Brain pericyte (primary cell): ENCODE data around the gene L3MBTL4.

Experiments
- DNase-seq: peaks from one replicate; pipeline ENCODE4 v3.0.0-alpha.2; 2012; ENCODE audit warnings: low read depth, low spot score

The L3MBTL4 gene

DNA sequence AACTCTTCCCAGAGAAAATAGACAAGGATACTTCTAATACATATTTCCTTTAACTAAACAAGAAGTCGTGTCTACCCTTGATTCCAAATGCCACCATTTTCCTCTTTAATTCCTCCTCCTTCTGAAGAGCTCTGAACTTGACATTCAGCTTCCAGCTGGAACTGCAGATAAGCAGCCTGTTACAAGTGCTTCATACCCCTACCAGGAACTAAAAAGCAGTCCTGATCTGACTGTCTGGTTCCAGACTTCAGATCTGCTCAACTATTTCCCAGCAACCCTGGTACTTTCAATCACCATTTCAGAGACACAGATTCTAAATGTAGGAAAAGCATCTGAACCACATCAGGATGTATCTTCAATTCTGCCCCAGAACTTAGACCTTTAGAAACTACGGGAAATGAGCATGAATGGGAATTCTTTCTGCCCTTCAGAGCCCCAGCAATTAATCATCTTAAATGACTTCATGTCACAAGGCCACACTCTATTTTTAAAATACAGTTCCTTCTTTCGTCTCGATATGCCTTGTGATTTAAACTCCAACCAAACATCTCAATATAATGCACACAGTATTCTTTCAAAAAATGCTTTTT is 159.5 kb downstream of the L3MBTL4 start:
- DNase-seq: no peak

DNA sequence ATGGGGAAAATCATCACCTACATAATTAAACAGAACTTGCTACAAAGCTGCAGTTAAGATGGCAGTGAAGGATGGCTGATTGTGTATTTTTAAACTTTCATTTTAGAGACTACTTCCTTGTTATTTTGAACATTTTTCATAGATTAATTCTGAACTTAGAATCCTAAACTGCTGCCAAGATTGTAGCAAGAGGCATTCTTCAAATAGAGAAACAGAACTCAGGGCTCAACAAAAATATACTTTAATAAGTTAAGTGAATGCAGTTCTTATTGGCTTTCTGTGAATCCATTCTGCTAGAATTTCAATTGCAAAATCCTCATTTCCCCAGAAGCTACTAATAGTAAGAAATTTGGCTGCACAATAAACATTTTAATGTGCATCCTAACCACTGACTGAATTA is 160.3 kb downstream of the L3MBTL4 start:
- DNase-seq: no peak

DNA sequence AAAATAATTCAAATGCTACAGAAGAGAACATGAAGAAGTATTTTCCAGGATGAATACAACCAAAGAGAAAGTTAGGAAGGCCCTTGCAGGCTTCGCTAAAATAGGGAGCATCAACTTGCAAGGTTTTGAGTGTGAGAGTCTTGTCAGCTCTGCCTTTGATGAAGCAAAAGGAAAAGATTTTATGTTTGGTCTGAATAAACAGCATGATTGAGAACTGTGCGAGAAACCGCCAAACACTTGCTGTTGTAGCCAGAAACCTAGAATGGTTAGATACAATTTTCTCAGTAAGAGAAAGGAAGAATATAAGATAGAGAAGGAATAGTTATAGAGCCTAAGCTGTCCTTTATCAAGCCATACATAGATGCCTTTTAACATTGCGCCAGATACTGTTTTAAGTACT is 163.6 kb downstream of the L3MBTL4 start:
- DNase-seq: no peak

DNA sequence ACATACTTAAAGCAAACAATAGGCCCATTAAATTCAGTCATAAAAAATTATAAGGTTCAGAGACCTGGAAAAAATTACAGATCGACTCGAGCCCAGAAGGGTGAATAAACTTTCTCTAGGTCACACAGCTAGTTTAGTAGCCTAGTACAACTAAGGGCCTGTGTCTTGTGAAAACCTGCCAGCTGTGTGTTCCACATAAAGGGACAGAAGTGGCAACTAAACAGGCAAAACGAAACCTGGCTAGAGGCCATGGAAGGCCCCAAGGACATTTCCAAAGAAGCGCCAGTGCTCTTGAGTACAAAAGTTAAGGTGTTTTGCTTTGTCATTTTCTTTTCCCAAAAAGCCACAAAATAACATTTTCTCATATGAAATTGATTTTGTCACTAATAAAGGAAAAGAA is 164.9 kb downstream of the L3MBTL4 start:
- no peak for DNase-seq

DNA sequence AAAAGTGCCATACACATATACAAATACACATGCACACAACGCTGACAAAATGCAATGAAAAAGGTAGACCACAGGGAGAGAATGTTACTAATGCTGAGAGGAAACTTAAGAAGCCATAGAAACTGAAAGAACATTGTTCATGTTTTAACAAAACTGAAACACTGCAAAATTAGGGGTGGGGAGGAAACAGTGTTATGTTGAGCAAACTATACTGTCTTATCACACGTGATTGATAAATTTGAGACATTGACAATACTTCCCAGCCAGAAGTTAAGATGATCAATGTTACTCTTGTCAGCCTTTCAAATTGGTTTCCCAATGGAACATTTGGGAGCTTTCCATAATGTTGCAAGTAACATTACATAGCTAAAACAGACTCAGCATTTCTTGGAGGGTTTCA is 165.5 kb downstream of the L3MBTL4 start:
- DNase-seq: no peak

DNA sequence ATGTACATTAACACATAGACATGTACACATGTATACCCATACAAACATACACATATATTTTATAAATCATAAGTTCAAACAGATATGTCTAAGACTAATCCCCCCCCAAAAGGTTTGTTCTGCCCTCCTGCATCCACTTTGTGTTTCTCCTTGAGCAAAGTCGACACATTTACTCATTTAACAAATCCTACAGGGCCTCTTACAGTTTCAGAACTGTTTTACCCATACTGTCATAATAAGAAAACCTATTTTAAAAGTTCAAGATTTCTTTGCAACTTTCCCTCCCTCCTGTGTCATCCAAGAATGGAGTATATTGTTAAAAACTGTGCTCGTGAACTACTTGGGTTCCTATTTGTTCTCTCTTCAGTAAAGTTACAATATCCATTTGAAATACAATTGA is 166.7 kb downstream of the L3MBTL4 start:
- no peak for DNase-seq

DNA sequence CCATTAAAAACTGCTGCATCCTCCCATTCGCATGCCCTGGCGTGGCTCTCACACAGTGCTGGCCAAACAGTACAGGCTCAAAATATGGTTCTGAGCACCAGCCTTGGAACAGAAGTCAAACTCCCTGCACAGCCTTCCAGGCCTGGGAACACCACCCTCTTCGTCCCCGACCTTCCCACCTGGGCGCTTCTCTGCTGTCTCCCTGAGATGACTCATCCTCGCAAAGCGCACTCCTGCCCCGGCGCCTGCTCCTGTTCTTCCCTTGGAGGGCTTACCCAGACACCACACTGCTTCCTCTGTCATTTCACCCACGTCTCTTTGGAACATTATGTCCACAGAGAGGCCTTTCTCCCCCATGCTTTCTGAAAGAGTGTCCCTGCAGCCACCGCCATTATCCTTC is 172.7 kb downstream of the L3MBTL4 start:
- no peak for DNase-seq

DNA sequence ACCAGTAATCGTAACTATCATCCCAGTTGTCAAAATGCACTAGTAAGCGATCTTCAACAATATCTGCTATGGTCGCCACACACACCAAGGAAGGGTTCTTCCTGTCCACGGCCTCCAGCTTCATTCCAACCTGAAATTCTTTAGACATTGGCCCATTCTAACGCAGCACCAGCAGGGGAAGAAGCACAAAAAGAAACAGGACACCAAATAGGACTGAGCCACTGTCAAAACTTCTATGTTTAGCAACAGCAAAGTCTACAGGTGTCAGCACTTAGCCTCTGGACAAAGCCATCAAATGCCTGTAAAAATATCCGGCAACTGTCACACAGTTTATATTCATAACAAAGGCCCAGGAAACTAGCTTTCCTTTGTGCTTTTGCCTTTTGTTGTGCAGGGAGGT is 175.0 kb downstream of the L3MBTL4 start:
- no peak for DNase-seq

DNA sequence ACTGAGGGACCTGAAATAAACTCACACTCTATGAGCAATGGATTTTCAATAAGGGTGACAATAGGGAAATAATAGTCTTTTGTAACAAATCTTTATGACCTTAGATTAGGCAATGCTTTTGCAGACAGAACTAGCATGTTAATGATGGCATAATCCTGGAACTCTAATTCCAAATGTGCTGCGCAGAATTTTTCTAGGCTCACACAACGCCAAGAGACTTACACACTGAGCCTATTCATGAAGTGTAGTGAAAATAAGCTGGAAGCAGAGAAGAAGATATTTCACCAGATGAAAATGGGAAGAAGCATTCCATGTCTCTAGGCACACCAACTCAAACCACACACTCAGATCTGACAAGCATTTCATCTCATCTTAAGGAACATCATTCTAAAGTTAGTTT is 178.5 kb downstream of the L3MBTL4 start:
- no peak for DNase-seq

DNA sequence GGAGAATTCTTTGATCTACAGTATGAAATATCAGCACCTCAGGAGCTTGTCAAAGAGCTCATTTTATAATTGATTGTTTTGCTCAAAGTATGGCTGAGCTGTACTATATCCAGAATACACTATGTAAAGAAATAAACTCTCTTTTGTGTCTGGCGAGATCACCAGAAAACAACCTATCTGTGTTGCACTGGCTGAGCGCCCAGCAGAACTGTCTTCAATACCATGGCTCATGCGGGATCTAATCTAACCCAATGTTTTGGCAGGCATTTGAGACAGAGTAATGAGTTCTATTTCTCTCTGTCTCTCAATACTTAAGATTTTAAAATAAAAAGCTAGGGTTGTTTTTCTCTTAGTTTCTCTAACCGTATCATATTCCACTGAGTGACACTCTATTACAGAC is 192.4 kb downstream of the L3MBTL4 start:
- no peak for DNase-seq

DNA sequence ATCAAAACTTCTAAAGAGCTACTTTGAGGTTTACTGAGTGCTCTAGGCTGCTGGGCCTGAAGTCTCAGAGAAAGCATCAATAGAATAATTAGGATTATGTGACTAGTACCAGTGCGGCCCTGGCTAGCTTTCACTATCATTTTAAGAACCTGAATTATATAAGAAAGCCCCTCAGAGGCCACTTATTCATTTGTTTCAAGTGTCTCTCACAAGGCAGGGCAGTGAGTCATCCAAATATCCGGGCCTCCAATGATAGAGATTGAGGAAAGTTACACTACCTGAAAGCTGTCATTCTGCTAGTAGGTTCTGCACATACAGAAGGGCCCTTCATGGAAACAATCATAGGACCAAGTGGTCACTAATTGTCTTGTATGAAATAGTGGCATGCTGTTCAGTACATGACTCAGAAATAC is 193.1 kb downstream of the L3MBTL4 start:
- DNase-seq: no peak

DNA sequence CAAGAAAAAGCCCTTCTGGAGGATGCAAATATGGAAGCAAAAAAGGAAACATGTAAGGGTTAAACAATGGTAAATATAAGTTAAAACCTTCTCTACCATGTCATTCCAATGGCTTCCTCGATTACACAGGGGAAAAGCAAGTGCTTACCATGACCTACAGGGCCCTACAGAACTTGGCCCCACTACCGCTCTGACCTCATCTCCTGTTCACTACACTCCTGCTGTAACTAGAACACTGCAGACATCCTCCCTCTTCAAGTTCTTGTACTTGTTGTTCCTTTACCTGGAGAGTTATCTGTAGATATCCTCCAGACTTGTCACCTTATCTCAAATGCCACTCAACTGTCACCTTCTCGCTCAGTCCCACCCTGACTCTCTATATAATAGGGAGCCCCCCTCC is 194.6 kb downstream of the L3MBTL4 start:
- no peak for DNase-seq

DNA sequence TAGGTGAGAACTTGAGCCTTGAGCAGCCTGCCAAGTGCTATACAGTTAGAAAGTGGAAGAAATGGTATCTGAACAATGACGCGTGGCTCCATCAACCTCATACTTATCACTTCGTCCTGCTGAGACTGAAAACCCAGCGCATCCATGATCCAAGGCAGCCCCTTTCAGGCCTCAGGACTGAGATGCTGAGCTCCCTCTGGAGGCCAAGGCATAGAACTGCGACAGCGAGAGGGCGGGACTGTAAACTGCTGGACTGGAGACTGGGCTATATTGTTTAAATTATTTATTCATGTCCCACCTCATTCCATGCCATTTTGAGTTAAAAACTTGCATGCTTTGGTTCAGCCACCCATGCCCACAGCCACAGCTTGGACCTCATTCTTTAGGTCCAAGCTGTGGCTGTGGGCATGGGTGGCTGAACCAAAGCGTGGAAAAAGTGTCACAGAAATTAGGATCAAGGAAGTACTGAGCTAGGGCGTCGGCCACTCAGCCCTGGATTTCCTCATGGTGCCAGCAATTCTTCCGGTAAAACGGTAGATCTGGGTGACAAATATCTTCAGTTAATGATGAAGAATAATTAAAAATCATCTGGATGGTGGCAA is 195.5 kb downstream of the L3MBTL4 start:
- peak; percentile 7 for DNase-seq

DNA sequence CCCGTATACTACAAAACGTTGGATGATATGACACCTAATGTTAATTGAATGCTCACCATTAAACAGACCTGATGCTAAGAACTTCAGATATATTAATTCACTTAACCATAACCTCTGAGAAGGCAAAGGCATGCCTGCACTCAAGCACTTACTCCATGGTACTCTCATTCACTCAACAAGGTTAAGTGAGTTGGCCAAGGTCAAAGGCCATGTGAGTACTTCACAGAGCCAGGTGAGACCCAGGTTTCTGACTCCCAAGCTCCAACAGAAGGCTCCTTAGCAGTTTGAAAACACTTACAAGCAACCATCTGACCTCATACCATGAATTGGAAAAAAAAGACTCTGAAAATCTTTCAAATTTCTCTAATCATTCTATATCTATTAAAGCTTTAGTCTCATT is 198.8 kb downstream of the L3MBTL4 start:
- no peak for DNase-seq

DNA sequence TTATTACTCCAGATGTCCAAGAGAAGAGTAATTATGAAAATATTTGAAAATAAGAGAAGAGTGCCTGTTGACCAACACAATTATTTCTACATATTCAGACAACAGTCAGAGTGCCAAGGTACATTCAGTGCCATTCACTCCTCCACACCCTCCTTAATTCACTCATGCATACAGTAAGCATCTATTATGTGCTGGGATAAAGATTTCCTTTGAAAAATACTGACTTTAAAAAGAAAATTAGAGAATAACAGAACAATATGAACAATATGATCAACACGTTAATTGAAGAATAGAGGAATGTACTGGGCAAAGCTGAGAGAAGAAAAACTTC is 203.6 kb downstream of the L3MBTL4 start:
- no peak for DNase-seq

DNA sequence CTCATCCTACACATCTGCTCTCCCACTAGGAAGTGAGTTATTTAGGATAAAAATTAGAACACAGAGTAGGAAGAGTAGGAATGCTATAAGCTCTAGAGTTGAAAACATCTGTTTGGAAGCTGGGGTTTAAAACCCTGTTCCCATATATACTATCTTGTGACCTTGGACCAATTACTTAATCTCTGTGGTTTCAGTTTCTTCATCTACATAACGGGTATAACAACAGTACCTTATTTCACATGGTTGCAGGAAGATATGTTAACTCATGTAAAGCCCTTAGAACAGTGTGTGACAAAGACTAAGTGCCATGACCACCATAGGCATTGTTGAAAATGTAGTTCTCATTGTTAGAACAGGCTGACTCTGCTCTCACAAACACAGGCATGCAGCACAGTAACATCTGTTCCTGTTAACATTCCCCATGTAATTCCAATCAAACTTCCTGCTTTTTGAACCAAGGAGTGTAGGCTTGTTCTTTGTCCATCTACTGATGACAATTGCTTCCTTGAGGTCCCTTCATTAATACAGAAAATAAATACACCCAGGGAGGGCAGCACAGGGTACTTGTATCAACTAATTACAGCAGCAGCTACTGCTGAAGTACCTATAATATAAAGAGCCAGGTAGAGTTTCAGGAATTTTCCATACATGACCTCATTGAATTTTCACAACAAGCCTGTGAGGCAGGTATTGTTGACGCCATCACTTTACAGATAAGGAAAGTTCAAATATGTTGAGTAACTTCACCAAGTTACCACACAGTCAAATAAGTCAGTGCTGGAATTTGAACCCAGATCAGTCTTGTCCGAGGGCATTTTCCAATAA is 204.2 kb downstream of the L3MBTL4 start:
- DNase-seq: no peak

DNA sequence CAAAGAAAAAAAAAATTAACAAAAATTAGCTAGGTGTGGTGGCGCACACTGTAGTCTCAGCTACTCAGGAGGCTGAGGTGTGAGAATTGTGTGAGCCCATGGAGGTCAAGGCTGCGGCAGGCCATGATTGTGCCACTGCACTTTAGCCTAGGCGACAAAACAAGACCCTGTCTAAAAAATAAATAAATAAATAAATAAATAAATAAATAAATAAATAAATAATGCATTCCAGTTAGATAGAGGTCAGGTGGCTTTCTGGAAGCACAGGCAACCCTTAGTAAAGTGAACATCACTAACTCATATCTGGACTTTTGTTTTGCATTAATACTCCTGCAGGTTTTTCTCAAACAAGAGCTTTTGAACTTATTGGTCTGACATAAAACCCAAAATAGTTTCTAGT is 206.8 kb downstream of the L3MBTL4 start:
- DNase-seq: no peak

DNA sequence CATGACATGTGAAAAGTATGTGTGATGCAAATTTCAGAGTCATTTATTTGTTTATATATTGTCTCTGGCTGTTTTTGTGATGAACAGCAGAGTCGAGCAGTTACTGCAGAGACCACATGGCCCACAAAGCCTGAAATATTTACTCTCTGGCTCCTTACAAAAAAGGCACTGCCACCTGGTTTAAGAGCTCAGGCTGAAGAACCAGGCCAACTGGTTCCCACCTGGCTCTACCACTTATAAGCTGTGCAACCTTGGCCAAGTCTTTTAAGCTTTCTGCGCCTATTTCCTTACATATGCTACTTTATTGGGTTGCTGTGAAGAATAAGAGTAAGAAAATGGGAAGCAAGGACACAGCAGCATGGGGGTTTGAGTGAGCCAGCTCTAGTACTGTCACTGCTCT is 207.6 kb downstream of the L3MBTL4 start:
- no peak for DNase-seq

DNA sequence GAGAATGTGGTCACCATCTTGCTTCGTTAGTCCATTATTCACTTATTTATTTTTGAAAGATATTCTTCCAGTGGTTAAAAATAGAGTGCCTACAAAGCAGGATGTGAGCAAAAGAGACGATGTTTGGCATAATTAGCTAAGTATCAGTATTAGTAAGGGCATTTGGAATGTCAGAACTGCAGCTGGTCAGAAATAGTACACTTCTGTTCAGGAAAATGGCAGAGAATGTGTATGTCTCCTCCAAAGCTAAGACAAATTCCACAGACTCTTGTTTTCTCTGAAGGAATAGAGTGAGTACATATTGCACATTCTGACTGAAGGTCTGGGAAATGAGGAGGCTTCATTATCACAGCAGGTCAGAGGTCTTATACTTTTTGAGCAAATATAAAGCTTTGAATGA is 209.0 kb downstream of the L3MBTL4 start:
- no peak for DNase-seq

DNA sequence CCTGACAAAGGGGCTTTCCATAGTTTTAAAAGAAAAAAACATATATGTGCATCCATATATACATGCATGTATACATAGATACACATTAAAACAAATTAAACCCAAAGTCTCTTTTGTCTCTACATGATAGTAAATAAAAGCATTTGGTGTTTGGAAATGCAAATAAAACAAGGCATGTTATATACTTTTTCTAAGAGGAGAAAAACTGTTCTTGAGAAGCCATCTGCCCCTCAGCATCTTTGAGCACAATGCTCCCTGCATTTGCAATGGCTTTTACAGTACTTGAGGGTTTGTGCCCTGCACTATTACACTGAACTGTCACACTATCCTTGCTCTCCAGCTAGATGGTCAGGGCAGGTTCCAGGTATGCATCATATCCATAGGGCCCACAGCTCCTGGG is 210.2 kb downstream of the L3MBTL4 start:
- no peak for DNase-seq

DNA sequence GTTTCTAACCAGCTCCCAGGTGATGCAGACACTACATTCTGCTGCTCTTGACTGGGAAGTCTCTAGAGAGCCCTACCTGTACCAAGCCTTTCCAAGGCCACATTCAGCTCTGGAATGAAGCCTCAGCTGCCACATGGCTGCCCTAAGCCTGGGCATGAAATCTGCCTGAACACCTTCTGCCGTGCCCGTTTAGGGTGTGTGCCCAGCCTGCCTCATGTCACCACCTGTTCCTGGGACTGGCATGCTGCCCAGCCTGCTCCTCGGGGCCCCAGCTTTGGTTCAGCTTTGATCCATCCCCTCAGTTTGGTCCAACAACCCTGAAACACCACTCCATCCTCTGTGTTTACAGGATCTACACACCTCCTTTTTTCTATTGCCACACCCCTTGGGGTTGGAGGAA is 210.9 kb downstream of the L3MBTL4 start:
- no peak for DNase-seq

DNA sequence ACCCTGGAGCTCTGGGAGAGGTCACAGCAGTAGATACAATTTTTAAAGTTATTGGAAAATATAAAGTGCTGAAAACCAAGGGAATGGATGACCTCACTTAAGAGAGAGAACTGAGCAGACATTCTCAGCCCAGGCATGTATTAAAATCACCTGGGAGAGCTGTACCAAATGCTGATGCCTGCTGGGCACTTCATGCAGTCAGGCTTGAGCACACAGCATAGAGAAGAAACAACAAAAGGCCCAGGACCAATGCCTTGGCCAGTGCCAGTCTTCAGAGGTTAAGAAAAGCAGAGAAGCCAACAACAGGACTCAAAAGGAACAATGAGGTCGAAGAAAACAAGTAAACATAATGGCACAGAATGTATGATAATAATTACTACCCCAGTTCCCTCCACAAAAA is 211.8 kb downstream of the L3MBTL4 start:
- DNase-seq: no peak

DNA sequence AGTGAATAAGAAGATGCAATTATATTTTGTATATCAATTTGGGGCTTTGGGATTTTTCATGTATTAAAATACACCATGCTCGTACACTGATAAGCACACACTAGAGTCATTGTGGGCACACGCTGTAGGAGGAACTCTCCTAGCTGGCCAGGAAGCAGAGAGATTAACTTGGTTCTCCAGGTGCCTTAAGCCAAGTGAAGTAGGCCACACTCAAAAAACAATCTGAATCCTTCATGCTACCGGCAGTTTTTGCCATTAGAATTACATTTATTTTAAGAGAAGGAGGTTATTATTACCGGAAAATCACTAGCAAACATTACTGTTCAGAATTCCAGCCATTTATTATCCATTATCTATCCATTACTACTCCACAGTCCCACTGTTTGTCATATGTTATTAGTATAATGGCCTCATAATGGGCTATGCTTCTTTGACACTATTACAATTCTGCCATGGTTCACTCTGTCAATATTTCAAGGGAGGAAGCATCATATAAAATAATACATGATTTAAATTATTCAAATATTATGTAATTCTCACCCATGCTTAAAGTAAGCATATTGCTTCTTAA is 214.4 kb downstream of the L3MBTL4 start:
- DNase-seq: no peak
